GM18519 (cell line): ENCODE measurements around the gene MPPE1.
"Not testable (repeated sequence)": the region's sequence is repeated elsewhere in the genome, so short reads cannot be mapped to it uniquely, and the experiment has no call there.

Experiments used
- ATAC-seq: cut with Tn5 transposase; IDR thresholded peaks from one replicate; pipeline ENCODE4 v1.9.1; 2021; ENCODE audit warnings: mild to moderate bottlenecking, moderate library complexity; ENCODE audit not compliant: unreplicated experiment, low FRiP score

MPPE1 gene, protein sequence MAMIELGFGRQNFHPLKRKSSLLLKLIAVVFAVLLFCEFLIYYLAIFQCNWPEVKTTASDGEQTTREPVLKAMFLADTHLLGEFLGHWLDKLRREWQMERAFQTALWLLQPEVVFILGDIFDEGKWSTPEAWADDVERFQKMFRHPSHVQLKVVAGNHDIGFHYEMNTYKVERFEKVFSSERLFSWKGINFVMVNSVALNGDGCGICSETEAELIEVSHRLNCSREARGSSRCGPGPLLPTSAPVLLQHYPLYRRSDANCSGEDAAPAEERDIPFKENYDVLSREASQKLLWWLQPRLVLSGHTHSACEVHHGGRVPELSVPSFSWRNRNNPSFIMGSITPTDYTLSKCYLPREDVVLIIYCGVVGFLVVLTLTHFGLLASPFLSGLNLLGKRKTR

DNA sequence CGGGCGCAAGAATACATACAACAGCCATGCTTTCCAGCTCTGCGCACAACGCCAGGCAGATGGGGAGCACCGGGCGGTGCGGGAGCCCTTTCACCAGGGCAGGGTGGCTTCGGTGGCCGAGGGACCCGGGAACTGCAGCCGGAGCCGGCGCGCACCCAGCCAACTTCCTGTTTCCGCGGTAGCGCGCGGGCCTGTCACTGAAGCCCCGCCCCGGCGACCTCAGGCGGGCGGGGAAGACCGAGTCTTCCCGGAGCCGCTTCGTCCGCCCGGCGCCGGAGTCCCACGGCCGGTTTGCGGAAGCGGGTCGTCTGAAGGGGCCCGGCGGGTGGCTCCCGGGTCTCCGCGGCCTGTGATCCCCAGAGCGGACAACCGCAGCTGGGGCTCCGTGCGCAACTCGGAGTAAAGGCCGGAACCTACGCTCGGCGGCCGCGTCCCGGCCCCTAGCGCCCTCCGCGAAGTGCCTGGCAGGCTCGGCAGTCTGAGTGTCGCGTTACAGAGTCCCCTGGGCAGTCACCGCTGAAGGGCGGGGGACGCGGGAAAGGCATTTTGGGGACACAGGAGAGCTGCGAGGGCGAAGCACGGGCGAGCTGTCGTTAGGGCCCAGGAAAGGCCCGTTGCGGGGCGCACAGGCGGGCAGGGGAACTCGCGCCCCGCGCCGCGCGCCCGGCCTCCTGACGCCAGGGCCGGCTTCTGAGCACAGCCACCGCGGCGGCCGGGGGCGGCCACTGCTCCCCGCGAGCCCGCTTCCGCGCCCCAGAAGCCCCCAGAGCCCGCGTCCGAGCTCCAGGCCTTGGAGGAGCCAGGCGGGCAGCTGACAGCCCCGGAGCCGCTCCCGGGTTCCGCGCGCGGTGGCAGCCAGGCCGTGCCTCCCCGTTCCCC, at the start of gene MPPE1:
Gene MPPE1, minus strand, starts transcription at position 136 of the 879 bp plus-strand sequence. CDS start 11,053 bp downstream, outside the sequence.
- peak; percentile 60 for ATAC-seq

DNA sequence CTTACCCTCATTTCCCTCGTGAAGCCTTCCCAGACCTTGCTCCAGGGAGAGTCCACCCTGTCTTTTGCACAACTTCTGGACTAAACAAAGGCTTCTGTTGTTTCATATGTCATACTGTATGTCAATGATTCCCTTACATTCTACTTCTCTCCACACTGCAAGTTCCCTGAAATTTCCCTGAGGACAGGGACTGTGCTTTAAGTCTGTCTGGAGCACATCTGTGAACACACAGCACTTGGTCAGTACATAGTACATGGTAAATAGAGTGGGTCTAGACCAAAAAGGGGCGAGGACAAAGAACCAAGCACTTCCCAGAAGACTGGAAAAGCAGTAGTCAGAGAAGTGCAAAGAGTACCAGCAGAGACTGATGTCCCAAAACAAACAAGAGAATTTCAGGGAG, 49.5 kb upstream of the MPPE1 start:
- ATAC-seq = no peak

DNA sequence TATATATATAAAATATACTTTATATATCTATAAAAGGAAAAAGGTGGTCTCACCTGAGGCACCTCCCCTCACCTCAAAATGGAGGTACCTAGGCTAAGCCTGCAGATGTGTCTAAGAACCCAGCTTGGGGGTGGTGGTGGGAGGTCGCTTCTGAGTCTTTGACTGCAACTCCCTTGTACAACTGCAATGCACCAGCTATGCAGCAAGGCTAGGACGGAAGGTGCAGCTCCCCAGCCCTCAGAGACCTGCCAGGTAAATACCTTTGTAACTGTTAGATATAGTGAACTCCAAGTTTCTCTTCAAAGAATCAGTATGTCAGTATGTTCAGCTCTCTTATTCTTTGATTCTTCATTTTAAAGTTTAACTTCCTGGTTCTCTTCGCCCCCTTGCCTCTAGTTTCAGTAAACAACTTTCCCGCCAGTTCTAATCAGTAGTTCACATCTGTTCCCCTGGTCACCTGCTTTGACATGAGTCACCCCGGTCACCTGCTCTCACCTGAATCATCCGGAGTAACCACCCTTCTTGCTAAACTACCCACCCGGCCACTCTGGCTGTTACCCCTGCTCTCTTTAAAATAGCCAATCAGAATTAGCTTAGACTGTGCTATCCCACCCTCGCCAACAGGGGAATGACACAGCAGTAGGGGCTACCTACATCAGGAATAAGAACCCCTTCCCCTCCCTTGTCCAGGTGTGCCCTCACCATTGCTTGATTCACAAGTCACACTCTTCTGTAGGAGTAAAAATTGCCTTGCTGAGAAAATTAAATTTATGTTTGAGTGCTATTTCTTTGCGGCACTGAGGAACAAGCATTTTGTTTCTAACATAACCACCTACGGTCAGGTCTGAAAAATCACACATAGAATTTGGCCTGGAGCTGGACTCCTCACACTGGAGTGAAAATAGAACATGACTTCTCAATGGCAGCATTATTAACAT, 48.5 kb upstream of the MPPE1 start:
- no peak for ATAC-seq

DNA sequence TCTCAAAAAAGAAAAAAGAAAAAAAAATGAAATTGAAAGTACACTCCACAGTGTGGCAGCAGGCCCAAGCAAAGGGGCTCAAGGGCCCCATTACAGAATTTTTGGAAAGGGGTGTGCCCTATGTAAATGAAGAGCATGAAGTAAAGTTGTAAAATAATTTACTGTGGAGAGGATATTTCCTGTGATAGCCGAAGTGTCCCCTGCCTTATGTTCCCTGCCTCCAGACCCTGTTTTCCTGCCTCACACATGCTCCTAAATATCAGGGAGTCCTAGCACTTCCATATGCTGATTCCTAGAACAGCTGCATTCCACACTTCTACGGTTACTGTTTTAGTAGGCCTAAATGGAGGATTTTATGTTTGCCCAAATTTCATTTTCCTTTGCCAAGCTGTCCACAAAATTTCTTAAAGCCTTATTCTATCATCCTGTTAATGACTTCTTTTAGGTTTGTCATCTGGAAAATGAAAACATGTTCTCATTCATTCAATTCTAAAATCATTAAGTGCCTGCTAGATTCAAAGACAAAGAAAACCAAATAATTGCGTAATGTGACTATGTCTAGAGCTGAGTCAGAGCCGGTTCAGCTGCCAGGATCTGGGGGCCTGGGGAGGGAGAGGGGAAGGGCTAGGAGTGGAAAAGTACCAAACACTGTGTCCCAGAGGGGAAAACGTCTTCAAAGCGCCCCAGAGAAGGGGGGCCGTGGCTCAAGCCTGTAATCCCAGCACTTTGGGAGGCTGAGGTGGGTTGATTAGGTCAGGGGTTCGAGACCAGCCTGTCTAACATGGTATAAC, 47.3 kb upstream of the MPPE1 start:
- ATAC-seq = no peak

DNA sequence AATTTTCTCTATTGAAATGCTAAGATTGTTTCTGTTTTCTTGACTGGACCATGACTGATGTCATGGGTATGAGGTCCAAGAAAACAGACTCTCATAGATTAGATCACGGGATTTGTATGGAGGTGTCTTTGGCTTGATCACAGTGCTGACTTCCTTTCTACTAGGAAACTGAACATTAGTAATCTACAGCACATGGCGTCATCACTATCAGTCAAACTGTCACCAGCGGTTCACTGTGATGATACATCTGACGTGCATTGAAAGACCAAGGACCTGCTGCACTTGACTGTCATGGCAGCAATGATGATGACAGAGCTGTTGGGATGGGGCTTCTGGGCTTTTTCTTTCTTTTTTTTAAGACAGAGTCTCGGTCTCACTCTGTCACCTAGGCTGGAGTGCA, 45.0 kb upstream of the MPPE1 start:
- no peak for ATAC-seq

DNA sequence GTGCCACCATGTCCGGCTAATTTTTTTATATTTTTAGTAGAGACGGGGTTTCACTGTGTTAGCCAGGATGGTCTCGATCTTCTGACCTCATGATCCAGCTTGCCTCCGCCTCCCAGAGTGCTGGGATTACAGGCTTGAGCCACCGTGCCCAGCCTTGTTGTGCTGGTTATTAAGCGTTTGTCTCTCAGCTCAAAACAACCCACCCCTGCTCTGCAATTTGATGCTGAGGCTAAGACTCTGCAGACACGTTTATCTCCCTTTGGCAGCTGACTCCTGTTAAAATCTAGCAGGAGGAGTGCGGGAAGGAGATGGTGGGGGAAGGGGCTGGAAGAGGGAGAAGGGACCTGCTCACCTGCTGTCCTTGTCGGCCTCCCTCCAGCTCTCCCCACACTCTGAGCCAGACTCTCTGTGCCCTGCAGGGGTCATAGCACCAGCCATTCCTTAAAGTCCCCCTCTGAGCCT, 43.3 kb upstream of the MPPE1 start:
- ATAC-seq = no peak

DNA sequence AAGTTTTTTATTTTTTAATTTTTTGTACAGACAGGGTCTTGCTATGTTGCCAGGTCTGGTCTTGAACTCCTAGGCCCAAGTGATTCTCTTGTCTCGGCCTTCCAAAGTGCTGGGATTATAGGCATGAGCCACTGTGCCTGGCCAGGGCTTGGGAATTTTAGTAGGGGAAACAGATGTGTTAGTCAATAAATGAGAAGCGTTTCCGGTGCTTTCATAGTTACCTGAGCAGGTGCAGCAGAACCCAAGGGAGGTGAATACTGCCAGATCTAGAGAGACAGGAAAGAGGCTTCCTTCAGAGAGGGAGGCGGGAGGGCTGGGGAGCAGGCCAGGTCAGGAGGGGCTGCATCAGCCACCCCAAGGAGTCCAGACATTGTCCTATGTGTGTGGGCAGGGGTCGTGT, 42.7 kb upstream of the MPPE1 start:
- ATAC-seq = no peak

DNA sequence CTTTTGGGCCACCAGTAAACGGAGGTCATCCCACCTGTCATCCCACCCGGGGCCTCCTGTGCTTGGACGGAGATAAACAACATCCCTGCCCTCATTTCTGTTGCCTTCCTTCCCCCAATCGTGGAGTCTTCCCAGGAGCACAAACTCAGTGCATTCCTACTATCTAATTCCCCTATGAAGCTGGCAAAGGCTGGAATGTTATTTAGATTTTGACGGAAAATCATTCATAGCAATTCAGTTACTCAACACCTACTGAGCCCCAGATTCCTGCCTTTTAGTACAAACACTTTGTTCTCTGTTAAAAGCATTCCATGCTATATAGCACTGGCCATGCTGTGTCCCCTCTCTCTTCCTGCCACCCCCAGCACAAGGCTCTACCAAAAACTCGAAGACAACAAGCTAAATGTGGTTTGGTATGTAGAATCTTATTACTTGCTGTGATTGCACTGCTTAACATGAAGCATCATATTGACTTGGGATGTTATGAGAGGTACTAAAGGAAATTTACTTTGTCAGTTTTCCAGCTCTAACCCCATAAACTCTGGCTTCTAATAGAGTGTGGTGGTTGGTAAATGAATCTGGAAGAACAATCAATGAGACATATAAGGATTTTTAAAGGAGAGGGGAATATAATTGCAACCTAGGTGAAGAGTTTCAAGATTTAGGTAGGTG, 40.9 kb upstream of the MPPE1 start:
- ATAC-seq = no peak

DNA sequence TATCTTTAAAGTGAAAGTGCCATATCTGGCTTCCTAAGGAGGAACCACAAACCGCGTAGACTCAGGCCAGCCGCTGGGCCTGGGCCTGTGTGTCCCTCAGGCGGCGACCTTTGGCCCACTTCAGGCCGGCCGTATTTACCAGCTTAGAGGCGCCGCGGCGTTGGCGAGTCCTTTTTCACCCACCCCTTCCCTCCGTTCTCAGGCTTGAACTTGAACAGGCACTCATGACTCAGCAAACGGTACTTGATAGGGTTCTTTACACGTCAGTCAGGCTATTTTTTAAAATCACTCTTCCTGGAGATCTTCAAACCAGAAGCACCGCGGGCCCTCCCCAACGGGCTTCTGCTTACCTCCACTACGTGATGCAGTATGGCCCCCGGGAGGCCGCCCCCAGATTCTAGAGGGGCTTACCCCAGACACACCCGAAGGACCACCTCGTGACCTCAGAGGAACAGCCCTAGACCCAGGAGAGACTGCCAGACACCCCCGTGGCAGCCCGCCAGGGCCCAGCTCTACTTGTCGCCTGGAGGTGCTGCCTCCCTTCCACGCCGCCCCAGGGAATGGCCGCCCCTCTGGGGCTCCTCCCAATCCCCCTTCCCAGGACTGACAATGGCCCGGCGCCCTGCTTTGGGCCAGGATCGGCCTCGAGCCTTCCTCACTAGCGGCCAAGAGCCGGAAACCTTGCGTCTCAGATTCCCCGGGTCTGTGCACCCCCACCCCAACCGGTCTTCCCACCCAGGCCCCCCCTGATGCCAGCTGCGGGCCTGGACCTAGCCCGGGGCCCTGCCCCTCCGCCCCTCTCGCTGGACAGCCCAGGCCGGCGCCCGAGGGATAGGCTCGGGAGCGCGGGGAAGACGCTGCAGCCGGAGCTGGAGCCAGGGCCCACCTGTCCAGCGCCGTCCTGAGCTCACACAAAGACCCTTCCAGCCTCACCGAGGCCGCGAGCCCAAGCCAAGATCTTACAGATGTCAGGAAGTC, 39.4 kb upstream of the MPPE1 start:
- ATAC-seq = peak; percentile 78

DNA sequence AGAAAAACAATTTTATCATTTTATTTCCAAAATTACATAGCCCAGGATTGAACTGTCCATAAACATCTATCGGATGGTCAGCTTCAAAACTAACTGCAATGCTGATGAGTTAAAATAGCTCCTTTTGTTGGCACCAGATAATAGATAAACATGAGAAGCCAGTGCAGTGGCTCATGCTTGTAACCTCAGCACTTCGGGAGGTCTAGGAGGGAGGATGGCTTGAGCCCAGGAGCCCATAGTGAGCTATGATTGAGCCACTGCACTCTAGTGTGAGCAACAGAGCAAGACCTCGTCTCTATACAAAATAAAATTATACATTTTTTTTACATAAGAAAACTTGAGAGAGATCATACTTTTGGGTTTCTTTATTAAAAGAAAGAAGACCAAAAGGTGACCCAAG, 38.6 kb upstream of the MPPE1 start:
- no peak for ATAC-seq

DNA sequence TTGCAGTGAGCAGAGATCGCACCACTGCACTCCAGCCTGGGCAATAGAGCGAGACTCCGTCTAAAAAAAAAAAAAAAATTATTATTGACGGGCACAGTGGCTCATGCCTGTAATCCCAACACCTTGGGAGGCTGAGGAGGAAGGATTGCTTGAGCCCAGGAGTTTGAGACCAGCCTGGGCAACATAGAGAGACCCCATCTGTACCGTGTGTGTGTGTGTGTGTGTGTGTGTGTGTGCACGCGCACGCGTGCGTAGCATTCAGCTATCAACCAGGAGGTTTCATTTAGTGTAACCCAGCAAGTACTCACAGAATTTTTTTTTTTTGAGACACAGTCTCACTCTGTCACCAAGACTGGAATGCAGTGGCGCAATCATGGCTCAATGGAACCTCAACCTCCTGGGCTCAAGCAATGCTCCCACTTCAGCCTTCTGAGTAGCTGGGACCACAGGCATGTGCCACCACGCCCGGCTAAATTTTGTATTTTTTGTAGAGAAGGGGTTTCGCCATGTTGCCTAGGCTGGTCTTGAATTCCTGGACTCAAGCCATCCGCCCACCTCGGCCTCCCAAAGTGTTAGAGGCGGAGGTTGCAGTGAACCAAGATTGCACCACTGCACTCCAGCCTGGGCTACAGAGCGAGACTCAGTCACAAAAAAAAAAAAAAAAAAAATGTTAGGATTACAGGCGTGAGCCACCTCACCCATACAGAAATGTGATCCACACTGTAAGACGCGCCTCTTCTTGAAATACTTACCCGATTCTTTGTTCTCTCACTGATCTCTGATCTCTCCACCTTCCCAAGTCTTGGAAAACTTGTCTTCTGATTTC, 37.9 kb upstream of the MPPE1 start:
- not testable (repeated sequence) for ATAC-seq

DNA sequence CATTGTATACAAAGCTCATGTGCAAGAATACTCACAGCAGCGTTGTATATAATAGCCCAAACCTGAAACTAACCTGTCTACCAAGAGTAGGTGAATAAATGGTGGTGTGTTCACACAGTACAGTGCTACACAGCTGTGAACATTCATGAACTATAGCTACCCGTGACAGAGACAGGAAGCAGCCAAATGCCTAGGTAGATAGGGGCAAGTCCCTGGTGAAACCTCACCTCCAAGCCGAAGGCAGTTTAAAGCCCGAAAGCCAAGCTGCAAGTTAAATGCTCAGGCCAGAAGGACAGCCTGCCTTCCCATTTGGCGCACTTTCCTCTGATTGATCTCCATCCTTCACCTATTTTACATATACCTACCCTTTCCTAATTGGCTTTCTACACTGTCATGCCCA, 36.7 kb upstream of the MPPE1 start:
- no peak for ATAC-seq

DNA sequence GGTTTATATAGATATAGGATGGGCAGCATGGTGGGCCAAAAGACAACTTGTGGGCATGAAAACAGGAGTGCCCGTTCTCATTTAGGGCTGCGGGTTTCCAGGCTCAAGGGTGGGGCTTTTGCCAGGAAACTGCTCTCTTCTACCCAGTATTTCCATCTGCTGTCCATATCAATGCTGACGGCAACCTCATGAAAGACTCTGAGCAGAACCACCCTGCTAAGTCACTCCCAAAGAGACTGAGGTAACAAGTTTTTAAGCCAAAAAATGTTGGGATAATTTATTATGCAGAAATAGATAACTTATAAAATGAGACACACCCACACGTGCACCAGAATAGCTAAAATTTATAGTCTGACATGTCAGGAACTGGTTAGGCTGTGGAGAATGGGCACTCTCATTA, 36.1 kb upstream of the MPPE1 start:
- ATAC-seq = no peak

DNA sequence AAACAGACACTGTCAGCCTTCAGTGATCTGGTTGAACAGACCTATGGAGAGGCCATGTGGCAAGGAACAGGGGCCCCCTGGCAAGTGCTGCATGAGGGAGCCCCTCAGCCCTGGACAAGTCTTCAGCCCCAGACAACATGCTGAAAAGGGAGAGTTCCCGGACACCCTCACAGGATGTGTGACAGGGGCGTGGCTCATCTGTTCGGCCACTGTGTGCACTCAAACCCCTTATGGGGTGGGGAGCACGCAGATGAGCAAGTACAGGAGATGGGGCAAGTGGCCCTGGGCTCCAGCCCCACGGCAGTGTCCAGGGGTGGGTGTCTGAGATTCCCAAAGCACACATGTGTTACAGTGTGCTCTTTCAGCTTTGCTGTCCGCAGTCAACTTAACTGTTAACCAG, 35.4 kb upstream of the MPPE1 start:
- ATAC-seq = no peak

DNA sequence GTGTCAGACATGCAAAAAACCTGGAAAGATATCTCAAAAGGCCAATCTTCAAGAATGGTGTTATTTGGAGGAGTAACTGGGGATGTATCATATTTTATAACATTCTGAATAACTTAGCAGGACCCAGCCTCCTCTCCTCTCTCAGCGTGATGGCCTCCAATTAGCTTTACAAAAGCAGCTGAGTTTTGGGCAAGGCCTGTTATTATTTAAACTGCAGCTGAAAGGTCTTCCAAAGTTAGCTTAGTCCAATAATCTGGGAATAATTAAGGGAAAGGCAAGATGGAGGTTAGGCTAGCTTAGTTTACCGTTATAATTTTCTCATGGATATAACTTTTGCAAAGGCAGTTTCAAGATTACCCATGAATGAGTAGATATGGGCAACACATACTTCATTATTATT, 32.8 kb upstream of the MPPE1 start:
- ATAC-seq = no peak

DNA sequence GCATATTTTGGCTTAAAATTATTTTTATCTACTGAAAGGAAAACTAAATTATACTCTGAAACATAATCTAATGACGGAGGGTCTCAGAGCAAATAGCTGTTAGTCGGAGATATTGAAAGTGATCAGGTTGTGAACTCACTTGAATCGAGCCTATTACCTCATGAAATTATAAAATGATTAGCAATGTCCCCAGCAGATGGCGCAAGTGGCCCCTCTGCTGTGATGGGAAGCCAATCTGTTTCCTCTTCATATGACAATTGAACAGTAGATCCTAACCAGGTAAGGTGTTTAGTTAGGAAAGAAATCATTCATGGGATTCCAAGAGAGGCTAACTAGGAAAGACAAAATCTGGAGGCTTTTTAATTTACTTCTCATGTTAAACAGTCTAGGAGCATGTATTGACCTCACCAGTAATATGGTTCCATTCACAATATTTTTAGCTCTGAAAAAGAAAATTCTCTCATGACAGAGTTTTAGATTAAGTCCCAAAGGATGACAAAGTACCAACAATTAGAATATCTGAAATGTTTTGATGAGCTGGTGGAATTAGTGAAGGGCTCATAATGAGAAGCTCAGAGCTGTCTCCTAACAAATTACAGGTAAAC, 29.9 kb upstream of the MPPE1 start:
- ATAC-seq = peak; percentile 46

DNA sequence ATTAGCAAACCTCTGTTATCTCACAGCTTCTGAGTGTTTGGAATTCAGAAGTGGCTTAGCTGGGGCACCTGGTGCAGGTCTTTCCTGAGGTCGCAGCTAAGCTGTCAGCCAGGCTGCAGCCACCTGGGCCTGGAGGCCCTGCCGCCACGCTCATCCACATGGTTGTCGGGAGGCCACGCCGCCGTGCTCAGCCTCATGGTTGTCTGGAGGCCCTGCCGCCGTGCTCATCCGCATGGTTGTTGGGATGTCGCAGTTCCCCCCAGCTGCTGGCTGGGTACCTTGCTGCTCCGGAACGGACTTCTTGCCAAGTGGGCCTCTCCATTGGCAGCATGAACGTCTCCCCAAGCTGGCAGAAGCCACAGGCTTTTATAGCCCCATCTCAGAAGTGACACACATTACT, 24.3 kb upstream of the MPPE1 start:
- ATAC-seq = no peak
